WTC11 (cell line): Measurements from ENCODE around the gene ZNF75A. TPM values are rescaled to one million over a fixed set of nuclear protein-coding genes. Genes with fewer than 3 reads are reported as not detected.

Source experiments
- ATF3 ChIP-seq: sonication (generic); formaldehyde crosslinking; conservative IDR thresholded peaks from 2 replicates; pipeline ENCODE4 v1.8.1; 2022; ENCODE audit warnings: mild to moderate bottlenecking, missing genetic modification reagents
- CDX4 ChIP-seq: fragments of 250-450 bp; sonication (Bioruptor Pico); IDR thresholded peaks from 2 replicates; pipeline ENCODE4 v1.9.0; 2021; ENCODE audit warnings: moderate library complexity, mild to moderate bottlenecking, inconsistent platforms, borderline replicate concordance
- CREM ChIP-seq: sonication (generic); formaldehyde crosslinking; IDR thresholded peaks from 2 replicates; pipeline ENCODE4 v1.8.1; 2022; ENCODE audit warnings: mild to moderate bottlenecking, missing genetic modification reagents, moderate library complexity
- E2F1 ChIP-seq: sonication (generic); formaldehyde crosslinking; IDR thresholded peaks from 2 replicates; pipeline ENCODE4 v1.8.0; 2022; ENCODE audit warnings: mild to moderate bottlenecking, missing genetic modification reagents
- E2F5 ChIP-seq: sonication (generic); formaldehyde crosslinking; IDR thresholded peaks from 2 replicates; pipeline ENCODE4 v1.8.1; 2022; ENCODE audit warnings: mild to moderate bottlenecking, moderate library complexity, missing genetic modification reagents
- ESRRA ChIP-seq: sonication (generic); formaldehyde crosslinking; IDR thresholded peaks from 2 replicates; pipeline ENCODE4 v1.8.1; 2022; ENCODE audit warnings: mild to moderate bottlenecking, missing genetic modification reagents, borderline replicate concordance
- ETV6 ChIP-seq: sonication (generic); formaldehyde crosslinking; IDR thresholded peaks from 2 replicates; pipeline ENCODE4 v1.8.1; 2022; ENCODE audit warnings: mild to moderate bottlenecking, missing genetic modification reagents
- FOXJ3 ChIP-seq: sonication (generic); formaldehyde crosslinking; IDR thresholded peaks from 2 replicates; pipeline ENCODE4 v1.9.0; 2021; ENCODE audit warnings: missing genetic modification reagents, mild to moderate bottlenecking, borderline replicate concordance
- FOXK1 ChIP-seq: sonication (generic); formaldehyde crosslinking; IDR thresholded peaks from 2 replicates; pipeline ENCODE4 v1.8.0; 2022; ENCODE audit warnings: mild to moderate bottlenecking, moderate library complexity, missing genetic modification reagents
- FOXP4 ChIP-seq: sonication (generic); formaldehyde crosslinking; IDR thresholded peaks from 2 replicates; pipeline ENCODE4 v1.8.0; 2022; ENCODE audit warnings: mild to moderate bottlenecking, missing genetic modification reagents
- HMGA2 ChIP-seq: fragments of 250-450 bp; sonication (Bioruptor Pico); IDR thresholded peaks from 2 replicates; pipeline ENCODE4 v1.4.0; 2021; ENCODE audit warnings: mild to moderate bottlenecking, moderate library complexity
- HMGXB4 ChIP-seq: sonication (generic); formaldehyde crosslinking; IDR thresholded peaks from 2 replicates; pipeline ENCODE4 v1.8.1; 2023; ENCODE audit warnings: mild to moderate bottlenecking, moderate library complexity, missing genetic modification reagents
- IRF1 ChIP-seq: sonication (generic); formaldehyde crosslinking; IDR thresholded peaks from 2 replicates; pipeline ENCODE4 v1.8.0; 2023; ENCODE audit warnings: missing genetic modification reagents
- IRF2 ChIP-seq: sonication (generic); formaldehyde crosslinking; IDR thresholded peaks from 2 replicates; pipeline ENCODE4 v1.8.0; 2022; ENCODE audit warnings: low read depth, missing genetic modification reagents, borderline replicate concordance
- JUN ChIP-seq: sonication (generic); formaldehyde crosslinking; IDR thresholded peaks from 2 replicates; pipeline ENCODE4 v1.8.0; 2023; ENCODE audit warnings: mild to moderate bottlenecking, missing genetic modification reagents
- MYBL2 ChIP-seq: sonication (generic); formaldehyde crosslinking; IDR thresholded peaks from 2 replicates; pipeline ENCODE4 v1.8.1; 2023; ENCODE audit warnings: mild to moderate bottlenecking, moderate library complexity, missing genetic modification reagents
- NFATC4 ChIP-seq: fragments of 250-450 bp; sonication (Bioruptor Pico); IDR thresholded peaks from 2 replicates; pipeline ENCODE4 v1.9.0; 2021; ENCODE audit warnings: mild to moderate bottlenecking
- NR1H2 ChIP-seq: sonication (generic); formaldehyde crosslinking; IDR thresholded peaks from 2 replicates; pipeline ENCODE4 v1.9.0; 2021; ENCODE audit warnings: mild to moderate bottlenecking, moderate library complexity, missing genetic modification reagents
- RELA ChIP-seq: sonication (generic); formaldehyde crosslinking; IDR thresholded peaks from 2 replicates; pipeline ENCODE4 v1.8.1; 2022; ENCODE audit warnings: missing genetic modification reagents, mild to moderate bottlenecking, borderline replicate concordance
- SP1 ChIP-seq: sonication (generic); formaldehyde crosslinking; conservative IDR thresholded peaks from 2 replicates; pipeline ENCODE4 v1.8.1; 2022; ENCODE audit warnings: missing genetic modification reagents
- ZBTB21 ChIP-seq: sonication (generic); formaldehyde crosslinking; IDR thresholded peaks from 2 replicates; pipeline ENCODE4 v1.8.1; 2023; ENCODE audit warnings: mild to moderate bottlenecking, missing genetic modification reagents, borderline replicate concordance
- ZNF281 ChIP-seq: sonication (generic); formaldehyde crosslinking; IDR thresholded peaks from 2 replicates; pipeline ENCODE4 v1.8.0; 2023; ENCODE audit warnings: mild to moderate bottlenecking, missing genetic modification reagents
- ZNF317 ChIP-seq: sonication (generic); formaldehyde crosslinking; IDR thresholded peaks from 2 replicates; pipeline ENCODE4 v1.8.1; 2023; ENCODE audit warnings: low read depth, mild to moderate bottlenecking, moderate library complexity, missing genetic modification reagents, borderline replicate concordance
- ZNF423 ChIP-seq: fragments of 250-450 bp; sonication (Bioruptor Pico); IDR thresholded peaks from 2 replicates; pipeline ENCODE4 v2.1.2; 2022; ENCODE audit warnings: mild to moderate bottlenecking, moderate library complexity
- ZNF425 ChIP-seq: fragments of 250-450 bp; sonication (Bioruptor Pico); conservative IDR thresholded peaks from 2 replicates; pipeline ENCODE4 v1.9.0; 2021; ENCODE audit warnings: mild to moderate bottlenecking
- total RNA-seq: library from RNA; stranded (reverse); gene quantifications from 3 replicates; pipeline ENCODE4 v1.2.3, GENCODE V29; 2021

Gene ZNF75A
- total RNA-seq, 1 experiment from 2014 or later = 31.5 TPM

GRCh38 chr16:3305109-3306068 is at the start of gene ZNF75A, which contains the start of gene TIGD7 (continued):
- TF ChIP-seq HMGA2 (no peak), NR1H2 (CRISPR knock-in tag) (peak; percentile 94), ZNF425 (CRISPR knock-in tag) (no peak), ATF3 (CRISPR knock-in tag) (peak; percentile 49), FOXP4 (CRISPR knock-in tag) (peak; percentile 91; the same call in 1 of the 2 replicates), CREM (peak; percentile 83), RELA (CRISPR knock-in tag) (peak; percentile 92), JUN (CRISPR knock-in tag) (peak; percentile 98), IRF1 (CRISPR knock-in tag) (peak; percentile 94), CDX4 (CRISPR knock-in tag) (no peak), SP1 (CRISPR knock-in tag) (peak; percentile 66; the same call in 1 of the 2 replicates), ZNF317 (CRISPR knock-in tag) (peak; percentile 70), HMGXB4 (CRISPR knock-in tag) (peak; percentile 68), ZNF423 (no peak), FOXK1 (CRISPR knock-in tag) (peak; percentile 92), ESRRA (CRISPR knock-in tag) (peak; percentile 82), FOXJ3 (CRISPR knock-in tag) (no peak; the same call in 1 of the 2 replicates), NFATC4 (CRISPR knock-in tag) (no peak), E2F1 (peak; percentile 96), ETV6 (peak; percentile 88), ZNF281 (peak; percentile 88), MYBL2 (CRISPR knock-in tag) (peak; percentile 66; the same call in 1 of the 2 replicates), IRF2 (peak; percentile 90; the same call in 1 of the 2 replicates), ZBTB21 (CRISPR knock-in tag) (peak; percentile 92), E2F5 (peak; percentile 65)
